ENCODE data around the gene SRP68.

SRP68 gene

GRCh38 chr17:76111956-76112355, 39.6 kb upstream of the SRP68 start (continued):
- TF ChIP-seq, protein P1, sequence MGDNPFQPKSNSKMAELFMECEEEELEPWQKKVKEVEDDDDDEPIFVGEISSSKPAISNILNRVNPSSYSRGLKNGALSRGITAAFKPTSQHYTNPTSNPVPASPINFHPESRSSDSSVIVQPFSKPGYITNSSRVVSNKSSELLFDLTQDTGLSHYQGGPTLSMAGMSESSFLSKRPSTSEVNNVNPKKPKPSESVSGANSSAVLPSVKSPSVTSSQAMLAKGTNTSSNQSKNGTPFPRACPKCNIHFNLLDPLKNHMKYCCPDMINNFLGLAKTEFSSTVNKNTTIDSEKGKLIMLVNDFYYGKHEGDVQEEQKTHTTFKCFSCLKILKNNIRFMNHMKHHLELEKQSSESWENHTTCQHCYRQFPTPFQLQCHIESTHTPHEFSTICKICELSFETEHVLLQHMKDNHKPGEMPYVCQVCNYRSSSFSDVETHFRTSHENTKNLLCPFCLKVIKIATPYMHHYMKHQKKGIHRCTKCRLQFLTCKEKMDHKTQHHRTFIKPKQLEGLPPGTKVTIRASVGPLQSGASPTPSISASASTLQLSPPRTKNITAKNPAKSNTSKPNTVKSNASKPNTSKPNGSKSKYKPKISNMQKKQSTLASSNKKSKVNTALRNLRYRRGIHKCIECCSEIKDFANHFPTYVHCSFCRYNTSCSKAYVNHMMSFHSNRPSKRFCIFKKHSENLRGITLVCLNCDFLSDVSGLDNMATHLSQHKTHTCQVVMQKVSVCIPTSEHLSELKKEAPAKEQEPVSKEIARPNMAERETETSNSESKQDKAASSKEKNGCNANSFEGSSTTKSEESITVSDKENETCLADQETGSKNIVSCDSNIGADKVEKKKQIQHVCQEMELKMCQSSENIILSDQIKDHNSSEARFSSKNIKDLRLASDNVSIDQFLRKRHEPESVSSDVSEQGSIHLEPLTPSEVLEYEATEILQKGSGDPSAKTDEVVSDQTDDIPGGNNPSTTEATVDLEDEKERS (tag by site-specific recombination; IDR thresholded peaks at IDR 0.05) = no peak
- TF ChIP-seq ZNF175 (tag by site-specific recombination; IDR thresholded peaks at IDR 0.05) (no peak), ZNF423 (tag by site-specific recombination; IDR thresholded peaks at IDR 0.05) (no peak), HOXA7 (CRISPR knock-in tag; IDR thresholded peaks at IDR 0.05; ENCODE audit: borderline replicate concordance) (no peak), ZNF211 (tag by site-specific recombination; IDR thresholded peaks at IDR 0.05; ENCODE audit: low read depth) (no peak), ZNF132 (tag by site-specific recombination; IDR thresholded peaks at IDR 0.05; ENCODE audit: borderline replicate concordance) (no peak)

GRCh38 chr17:76107509-76107908, 35.2 kb upstream of the SRP68 start:
- H3K9me3 ChIP-seq (ENCODE audit: control insufficient read depth, insufficient read depth, low read depth, low read length) = no peaks in the 10 kb centered on the region
- H3K36me3 ChIP-seq (ENCODE audit: control insufficient read depth in 2 of 2, insufficient read depth in 1 of 2, low read length in 2 of 2) = no peaks in the 10 kb centered on the region
- ChIA-PET CTCF (interaction anchor here (0.6 to 2.5 kb wide), 11 partner anchors 11 to 383 kb away, joined by 3 to 15 read pairs (median 4); no protein-coding TSS in a partner anchor), POLR2A (no interaction called here)
- H3K4me1 ChIP-seq (ENCODE audit: control insufficient read depth, insufficient read depth, low read length) = 0 out of 2 replicates have a peak, but pooled peaks cover 4% of the 10 kb centered on the region
- no peak overlapping the region for H3K27ac ChIP-seq (ENCODE audit: extremely low read depth, low read depth, low read length)
- H3K4me3 ChIP-seq (ENCODE audit: low read depth, low read length) = no peak overlapping the region
- TF ChIP-seq ZNF2 (tag by site-specific recombination; IDR thresholded peaks at IDR 0.05) (no peak), RBAK (tag by site-specific recombination; IDR thresholded peaks at IDR 0.05) (no peak), ZNF354C (tag by site-specific recombination; IDR thresholded peaks at IDR 0.05; ENCODE audit: borderline replicate concordance, low read depth) (no peak), ZNF654 (tag by site-specific recombination; IDR thresholded peaks at IDR 0.05; ENCODE audit: low read depth) (0 out of 2 replicates have a peak, but pooled peaks have one; percentile 4)

DNA sequence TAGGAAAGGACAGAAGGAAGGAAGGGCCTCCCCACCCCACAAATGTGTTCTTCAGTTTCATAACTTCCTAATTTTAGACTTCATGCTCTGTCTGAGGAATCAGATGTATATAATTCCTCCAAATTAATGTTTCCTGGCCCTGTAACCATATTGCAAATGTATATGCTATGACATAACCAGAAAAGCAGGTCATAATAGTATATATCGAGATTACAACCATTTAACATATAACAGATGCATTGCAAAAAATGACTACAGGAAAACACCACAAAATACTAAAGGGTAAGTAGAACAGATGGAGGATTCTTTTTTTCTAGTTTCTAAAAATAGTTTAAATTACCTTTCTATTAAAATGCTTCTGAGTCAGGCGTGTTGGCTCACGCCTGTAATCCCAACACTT, 34.4 kb upstream of the SRP68 start:
- 0 out of 2 replicates have a peak, but pooled peaks cover 4% of the 10 kb centered on the region for H3K4me1 ChIP-seq (ENCODE audit: control insufficient read depth, insufficient read depth, low read length)
- ChIA-PET POLR2A (interaction anchor here (0.7 to 1.4 kb wide), 2 partner anchors 34 to 173 kb away, joined by 3 read pairs; partner anchors contain the start of gene SRP68), CTCF (interaction anchor here (0.6 to 2.5 kb wide), 15 partner anchors 11 to 384 kb away, joined by 3 to 15 read pairs (median 4); partner anchors contain the start of gene UBALD2)
- TF ChIP-seq ZNF366 (tag by site-specific recombination; conservative IDR thresholded peaks at IDR 0.05) = peak; percentile 29; the same call in 1 of the 2 replicates
- no peak for TF ChIP-seq ZNF133 (tag by site-specific recombination; IDR thresholded peaks at IDR 0.05)
- peaks cover 1 to 7% of the 10 kb centered on the region in 2 experiments; a peak in 1 of 3 replicates for H3K36me3 ChIP-seq (ENCODE audit: control insufficient read depth in 2 of 2, insufficient read depth in 1 of 2, low read length in 2 of 2)
- H3K27ac ChIP-seq (ENCODE audit: extremely low read depth, low read depth, low read length) = no peak overlapping the region
- H3K4me3 ChIP-seq (ENCODE audit: low read depth, low read length) = no peak overlapping the region
- H3K9me3 ChIP-seq (ENCODE audit: control insufficient read depth, insufficient read depth, low read depth, low read length) = no peaks in the 10 kb centered on the region

DNA sequence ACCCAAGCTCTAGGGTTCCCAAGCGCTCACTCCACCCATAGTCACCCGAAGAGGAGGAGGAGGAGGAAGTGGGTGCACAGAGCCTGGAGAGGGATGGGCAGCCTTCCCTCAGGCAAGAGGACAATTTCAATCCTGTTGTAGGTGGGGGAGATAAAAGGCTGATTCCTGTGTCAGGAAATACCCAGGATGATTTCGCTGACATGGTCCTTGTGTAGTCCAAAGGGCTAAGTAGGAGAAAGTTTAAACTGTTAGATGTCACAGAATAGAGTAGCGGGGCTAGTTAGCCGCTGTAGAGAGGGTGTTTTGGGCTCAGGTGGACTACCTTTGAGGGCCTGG, 32.5 kb upstream of the SRP68 start:
- H3K4me1 ChIP-seq (ENCODE audit: control insufficient read depth, insufficient read depth, low read length) = 0 out of 2 replicates have a peak, but pooled peaks cover 4% of the 10 kb centered on the region
- no peak overlapping the region for H3K27ac ChIP-seq (ENCODE audit: extremely low read depth, low read depth, low read length)

More for the DNA sequence above, 32.5 kb upstream of the SRP68 start:
- ChIA-PET CTCF (interaction anchor here (0.5 to 2.4 kb wide), 6 partner anchors 16 to 174 kb away, joined by 3 to 19 read pairs (median 4); no protein-coding TSS in a partner anchor), POLR2A (interaction anchor here (1.2 to 3.7 kb wide), 2 partner anchors 24 to 160 kb away, joined by 4 to 23 read pairs; partner anchors contain the start of genes UBALD2 and ZACN)
- Histone ChIP-seq H3K9me3 (ENCODE audit: control insufficient read depth, insufficient read depth, low read depth, low read length) (no peaks in the 10 kb centered on the region), H3K36me3 (ENCODE audit: control insufficient read depth in 2 of 2, insufficient read depth in 1 of 2, low read length in 2 of 2) (peaks cover 19 to 23% of the 10 kb centered on the region in 2 experiments), H3K4me3 (ENCODE audit: low read depth, low read length) (no peak overlapping the region)
- TF ChIP-seq GLI2 (tag by site-specific recombination; IDR thresholded peaks at IDR 0.05; ENCODE audit: borderline replicate concordance, low read depth) = no peak
- no peak for TF ChIP-seq ZNF621 (tag by site-specific recombination; IDR thresholded peaks at IDR 0.05)
- peak; percentile 62; the same call in 1 of the 2 replicates for TF ChIP-seq EGR2 (tag by site-specific recombination; IDR thresholded peaks at IDR 0.05; ENCODE audit: low read depth)
- peak; percentile 44 for TF ChIP-seq ZFHX2 (tag by site-specific recombination; conservative IDR thresholded peaks at IDR 0.05)

All from HEK293 (cell line).